ENCODE data around the gene ACAD9. TPM values are rescaled to one million over a fixed set of nuclear protein-coding genes. Genes with fewer than 3 reads are reported as not detected.

Gene ACAD9
- total RNA-seq, 3 donors from 2014 or later = 60.0 to 71.1 (median 60.6) TPM

DNA sequence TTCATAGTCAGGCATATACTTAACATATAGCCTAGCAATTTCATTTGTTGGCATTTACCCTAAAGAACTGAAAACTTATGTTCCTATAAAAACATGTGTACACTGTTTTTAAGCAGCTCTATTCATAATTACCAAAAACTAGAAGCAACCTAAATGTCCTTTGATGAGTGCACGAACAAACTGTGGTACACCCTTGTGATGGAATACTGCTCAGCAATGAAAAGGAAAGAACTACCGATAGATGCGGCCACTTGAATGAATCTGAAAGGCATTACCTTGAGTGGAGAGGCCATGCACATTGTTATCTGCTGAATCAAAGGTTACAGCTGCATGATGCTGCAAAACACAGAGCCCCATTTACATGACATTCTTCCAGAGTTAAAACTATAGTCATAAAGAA lies 69.7 kb downstream of the ACAD9 start:
- ATAC-seq (no peak), DNase-seq (no peak)
- no peaks in the 10 kb centered on the region for H3K36me3 Mint-ChIP-seq (ENCODE audit: insufficient read depth)
- H3K4me3 Mint-ChIP-seq = no peak overlapping the region
- H3K4me1 Mint-ChIP-seq (ENCODE audit: low read depth) = no peaks in the 10 kb centered on the region
- H3K9me3 Mint-ChIP-seq = no peaks in the 10 kb centered on the region
- H3K27me3 Mint-ChIP-seq (ENCODE audit: low read depth) = no peaks in the 10 kb centered on the region

DNA sequence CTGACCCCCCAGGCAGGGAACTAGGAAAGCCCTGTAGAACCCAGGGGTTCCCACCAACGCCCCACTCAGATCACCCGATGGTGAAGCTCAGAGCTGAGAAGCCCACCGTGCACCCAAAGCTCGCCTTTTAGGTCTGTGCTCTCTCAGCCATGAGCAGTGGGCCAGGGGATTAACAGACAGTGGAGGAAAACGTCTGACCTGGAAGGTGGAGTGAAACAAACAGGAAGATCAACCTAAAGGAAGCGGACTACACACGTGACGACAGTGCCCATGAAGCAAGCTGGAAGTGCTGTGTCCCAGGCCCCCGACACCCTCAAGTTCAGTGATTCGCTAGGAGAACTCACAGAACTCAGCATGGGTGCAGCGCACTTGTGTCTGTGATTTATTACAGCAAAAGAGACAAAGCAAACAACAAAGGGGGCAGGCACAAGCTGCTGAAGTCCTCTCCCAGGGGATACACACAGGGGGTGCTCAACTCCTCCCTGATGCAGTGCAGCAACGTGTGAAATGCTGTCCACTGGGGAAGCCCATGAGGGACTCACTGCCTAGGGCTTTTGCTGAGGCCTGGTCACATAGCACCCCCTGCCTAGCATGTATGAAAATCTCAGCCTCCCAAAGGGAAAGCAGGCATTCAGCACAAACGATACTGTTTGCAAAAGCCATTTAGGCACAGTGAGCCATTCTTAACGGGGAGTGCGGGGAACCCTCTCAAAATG lies 71.0 kb downstream of the ACAD9 start:
- Mint-ChIP-seq H3K27me3 (ENCODE audit: low read depth) (no peaks in the 10 kb centered on the region), H3K9me3 (no peaks in the 10 kb centered on the region), H3K4me3 (no peak overlapping the region), H3K4me1 (ENCODE audit: low read depth) (no peaks in the 10 kb centered on the region), H3K36me3 (ENCODE audit: insufficient read depth) (no peaks in the 10 kb centered on the region)
- ATAC-seq = no peak
- no peak for DNase-seq

DNA sequence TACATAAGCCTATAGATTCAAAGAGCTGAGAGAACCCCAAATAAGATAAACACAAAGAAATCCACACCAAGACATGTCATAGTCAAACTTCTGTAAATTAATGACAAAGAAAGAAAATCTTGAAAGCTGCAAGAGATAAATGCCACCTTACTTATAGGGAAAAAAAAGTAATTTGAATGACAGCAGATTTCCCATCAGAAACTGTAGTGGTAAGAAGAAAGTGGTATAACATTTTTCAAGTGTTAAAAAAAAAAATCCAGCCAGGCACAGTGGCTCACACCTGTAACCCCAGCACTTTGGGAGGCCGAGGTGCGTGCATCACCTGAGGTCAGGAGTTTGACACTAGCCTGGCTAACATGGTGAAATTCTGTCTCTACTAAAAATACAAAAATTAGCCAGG lies 77.0 kb downstream of the ACAD9 start:
- Mint-ChIP-seq H3K27me3 (ENCODE audit: low read depth) (peaks cover 4% of the 10 kb centered on the region), H3K4me3 (no peak overlapping the region), H3K4me1 (ENCODE audit: low read depth) (no peaks in the 10 kb centered on the region), H3K9me3 (peaks cover 3% of the 10 kb centered on the region), H3K36me3 (ENCODE audit: insufficient read depth) (no peaks in the 10 kb centered on the region)
- DNase-seq = no peak
- no peak for ATAC-seq

Other genes starting within 250 kb of the ACAD9 start
- 100 to 1,000 TPM; 189 to 209 (median 195) TPM for gene RPN1, start 228.8 kb upstream of the ACAD9 start, total RNA-seq
- 100 to 1,000 TPM; 358 to 449 (median 407) TPM for gene RAB7A, start 153.4 kb upstream of the ACAD9 start, total RNA-seq
- gene CFAP92, start 114.5 kb downstream of the ACAD9 start, total RNA-seq = under 1 TPM in 1 of 3 donors, not detected in 2; 0.18 TPM
- gene EFCC1, start 121.7 kb downstream of the ACAD9 start, total RNA-seq = under 1 TPM in 2 of 3 donors, not detected in 1; 0.26 to 0.35 TPM
- not detected for gene GP9, start 181.2 kb downstream of the ACAD9 start, total RNA-seq
- 10 to 100 TPM; 24.4 to 30.6 (median 25.0) TPM for gene RAB43, start 242.2 kb downstream of the ACAD9 start, total RNA-seq

All from activated T-cell treated with anti-CD3 and anti-CD28 coated beads, Interleukin-2, amount 50 U/mL, for 4 hours (primary cell).